ENCODE measurements around the gene SLC22A4.
A peak's percentile ranks its signal among the peaks of the same experiment; 100 is the strongest.

The SLC22A4 gene

DNA sequence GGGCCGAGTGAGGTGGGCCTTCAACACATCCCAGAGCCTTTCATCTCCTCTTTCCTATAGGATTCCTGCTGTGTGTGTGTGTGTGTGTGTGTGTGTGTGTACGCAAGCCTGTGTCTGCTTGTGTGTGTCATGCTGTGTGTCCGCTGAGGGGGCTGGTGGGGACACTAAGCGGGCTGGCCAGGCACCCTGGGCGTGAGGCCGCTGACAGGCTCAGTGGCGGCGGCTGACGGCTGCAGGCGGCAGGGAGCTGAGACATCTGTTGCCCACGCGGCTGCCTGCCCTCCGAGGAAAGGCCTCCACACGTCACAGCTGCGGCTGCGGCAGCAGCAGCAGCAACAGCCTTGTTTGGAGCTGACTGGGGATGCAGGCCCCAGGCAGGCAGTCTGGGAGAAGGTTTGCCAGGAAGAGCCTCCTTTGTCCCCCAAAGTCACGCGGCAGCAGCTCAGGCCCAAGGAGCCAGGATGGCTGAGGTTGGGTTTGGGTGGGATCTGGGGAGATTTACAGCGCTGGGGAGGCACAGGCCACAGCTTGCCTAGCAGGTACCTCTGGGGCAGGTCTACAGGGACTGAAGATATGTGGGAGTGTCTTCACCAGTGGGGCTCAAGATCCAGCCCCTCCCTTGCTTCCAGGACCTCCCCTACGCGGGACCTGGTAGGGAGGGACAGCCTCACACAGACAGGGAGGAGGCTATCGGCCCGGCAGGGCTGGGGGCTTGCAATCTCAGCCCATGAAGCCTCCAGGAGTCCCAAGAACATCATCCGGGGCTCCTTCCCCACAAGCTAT lies 34.9 kb upstream of the SLC22A4 start:
- ATAC-seq = no peak
- no peaks in the 10 kb centered on the region for H3K9me3 Mint-ChIP-seq
- H3K27me3 Mint-ChIP-seq = peaks cover 44% of the 10 kb centered on the region
- H3K4me1 Mint-ChIP-seq = peaks cover 67% of the 10 kb centered on the region
- no peak overlapping the region for H3K27ac Mint-ChIP-seq
- H3K4me3 Mint-ChIP-seq = no peak overlapping the region
- peak in 1 of 2 donors; percentile 6 for DNase-seq

DNA sequence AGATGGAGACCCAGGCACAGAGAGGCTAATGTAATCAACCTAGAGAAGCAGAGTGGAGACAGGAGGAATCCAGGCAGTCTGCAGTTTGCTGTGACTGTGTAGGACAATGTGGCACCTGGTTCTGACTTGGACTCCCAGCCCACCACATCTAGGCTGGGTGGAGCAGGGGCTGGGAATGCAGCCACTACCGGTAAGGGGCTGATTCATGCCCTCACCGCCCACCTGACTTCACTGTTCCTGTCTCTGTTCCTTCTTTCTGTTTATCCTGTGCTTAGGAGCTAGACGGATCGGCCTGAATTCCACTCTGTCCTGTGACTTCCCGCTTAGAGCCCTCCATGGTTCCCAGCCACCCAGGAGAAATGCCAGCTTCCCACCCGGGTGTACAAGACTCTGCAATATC lies 34.1 kb upstream of the SLC22A4 start:
- peaks cover 75% of the 10 kb centered on the region for H3K4me1 Mint-ChIP-seq
- H3K27me3 Mint-ChIP-seq = peaks cover 40% of the 10 kb centered on the region

DNA sequence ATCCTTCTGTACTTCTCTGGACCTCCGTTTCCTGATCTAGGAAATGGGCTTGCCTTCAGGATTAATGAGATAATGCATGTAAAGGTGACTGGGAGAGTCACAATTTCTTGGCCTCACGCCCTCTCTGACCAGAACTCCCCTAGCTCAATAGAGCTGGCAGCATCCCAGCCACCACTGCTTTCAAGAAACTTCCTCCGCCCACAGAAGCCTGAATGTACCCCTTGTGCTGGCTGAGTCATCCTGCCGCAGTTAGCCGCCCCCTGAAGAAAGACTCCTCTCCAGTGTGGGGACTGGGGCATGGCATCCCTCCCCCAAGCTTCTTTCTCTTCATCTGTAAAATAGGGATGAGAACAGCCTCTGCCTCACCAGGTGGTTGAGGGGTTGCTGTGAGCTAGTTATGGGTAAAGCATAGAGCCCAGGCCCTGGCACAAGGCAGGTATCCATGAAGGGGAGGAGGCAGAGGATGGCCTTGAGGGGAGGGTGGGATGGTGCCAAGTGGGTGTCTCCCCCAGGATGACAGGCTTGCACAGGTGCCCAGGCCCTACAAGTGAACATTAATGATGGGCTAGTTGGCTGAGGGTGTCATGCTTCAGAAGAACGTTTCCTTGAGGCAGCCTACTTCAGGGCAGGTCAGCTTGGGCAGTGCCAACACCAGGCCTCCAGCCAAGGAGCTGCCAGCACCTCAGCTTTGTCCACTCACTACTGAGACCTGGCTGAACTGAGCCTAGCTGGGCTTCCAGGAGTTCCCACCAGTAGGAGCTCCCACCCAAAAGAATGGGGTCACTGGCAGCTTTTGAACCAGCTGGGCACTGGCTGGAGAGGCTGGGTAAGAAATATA lies 33.3 kb upstream of the SLC22A4 start:
- ATAC-seq (peak; percentile 69), DNase-seq (peak; percentile 61 to 63)
- Mint-ChIP-seq H3K4me3 (peak overlapping the region; percentile 50 to 68), H3K9me3 (no peaks in the 10 kb centered on the region), H3K27ac (peak overlapping the region; percentile 49 to 64), H3K27me3 (peaks cover 32% of the 10 kb centered on the region), H3K4me1 (peaks cover 76% of the 10 kb centered on the region)

More for the DNA sequence above, 34.1 kb upstream of the SLC22A4 start:
- peak overlapping the region; percentile 50 to 68 for H3K4me3 Mint-ChIP-seq
- no peaks in the 10 kb centered on the region for H3K9me3 Mint-ChIP-seq
- ATAC-seq (no peak), DNase-seq (peak in 1 of 2 donors; percentile 10)
- peak overlapping the region; percentile 28 to 64 for H3K27ac Mint-ChIP-seq

DNA sequence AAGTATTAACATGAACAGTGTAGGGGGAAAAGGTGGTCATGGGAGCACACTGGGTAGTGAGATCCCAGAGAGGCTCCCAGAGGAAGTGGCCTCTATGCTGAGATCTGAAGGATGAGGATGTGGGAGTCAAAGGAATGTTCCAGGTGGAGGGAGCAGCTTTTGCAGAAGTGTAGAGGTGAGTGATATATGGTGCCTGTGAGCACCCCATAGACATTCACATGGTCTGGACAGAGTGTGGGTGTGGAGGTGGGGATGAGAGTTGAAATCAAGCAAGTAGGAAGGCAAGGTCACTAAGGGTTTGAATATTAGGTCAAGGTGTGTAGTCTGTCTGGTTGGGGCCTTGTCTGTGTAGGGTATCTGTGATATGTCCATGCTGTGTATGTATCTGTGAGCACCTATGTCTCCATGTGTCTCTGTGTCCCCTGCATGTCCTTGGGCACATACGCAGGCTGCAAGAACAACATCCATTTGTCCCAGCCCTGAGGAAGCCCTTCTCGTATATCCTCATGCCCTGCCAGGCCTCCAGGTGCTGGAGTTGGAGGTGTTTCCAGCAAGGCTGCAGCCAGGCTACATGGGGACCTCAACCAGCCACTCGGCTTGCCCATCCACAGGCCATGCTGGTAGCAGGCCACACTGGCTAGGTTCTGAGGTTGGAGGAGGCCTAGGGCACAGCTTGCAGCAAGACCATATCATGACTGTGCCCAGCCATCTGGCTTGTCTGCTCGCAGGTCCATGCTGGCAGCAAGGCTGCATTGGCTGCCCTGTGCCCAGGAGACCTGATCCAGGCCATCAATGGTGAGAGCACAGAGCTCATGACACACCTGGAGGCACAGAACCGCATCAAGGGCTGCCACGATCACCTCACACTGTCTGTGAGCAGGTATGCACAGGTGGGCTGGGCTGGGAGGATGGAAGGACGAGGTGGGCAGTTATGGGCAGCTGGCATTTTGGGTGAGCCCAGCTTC lies 32.0 kb upstream of the SLC22A4 start:
- Mint-ChIP-seq H3K27ac (no peak overlapping the region), H3K27me3 (peaks cover 19% of the 10 kb centered on the region), H3K9me3 (no peaks in the 10 kb centered on the region), H3K4me1 (peaks cover 74% of the 10 kb centered on the region), H3K4me3 (no peak overlapping the region)
- no peak for ATAC-seq
- peak in 1 of 2 donors; percentile 8 for DNase-seq

DNA sequence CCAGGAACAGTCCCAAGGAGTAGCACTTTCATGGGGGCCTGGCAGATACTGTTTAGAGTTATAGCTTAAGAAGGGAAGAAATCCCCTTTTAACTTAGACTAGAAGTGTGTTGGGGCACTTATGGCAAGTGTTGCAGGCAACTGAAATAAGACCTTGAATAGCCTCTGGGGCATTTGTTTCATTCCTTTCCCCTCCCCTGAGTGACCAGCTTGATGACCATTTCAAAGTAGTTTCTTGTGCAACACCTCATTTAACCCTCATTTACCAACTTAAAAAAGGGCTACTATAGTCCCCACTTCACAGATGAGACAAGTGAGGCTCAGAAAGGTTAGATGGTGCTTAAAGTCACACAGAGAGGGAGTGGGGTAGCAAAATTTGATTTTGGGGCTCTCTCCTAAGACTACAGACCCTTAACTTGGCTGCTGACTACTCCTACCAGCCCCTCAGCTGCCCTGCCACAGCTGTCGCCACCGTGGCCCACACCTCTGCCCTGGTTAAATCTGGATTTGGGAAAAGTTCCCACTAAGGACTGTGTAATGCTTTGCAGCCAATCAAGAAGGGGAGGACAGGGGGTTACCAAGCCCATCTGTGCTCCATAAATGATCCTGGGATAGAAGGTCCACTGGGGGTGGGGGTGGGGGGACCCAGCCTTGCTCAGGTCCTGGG lies 31.2 kb upstream of the SLC22A4 start:
- peaks cover 79% of the 10 kb centered on the region for H3K4me1 Mint-ChIP-seq
- H3K27ac Mint-ChIP-seq = no peak overlapping the region
- ATAC-seq = no peak
- no peaks in the 10 kb centered on the region for H3K9me3 Mint-ChIP-seq
- peak in 1 of 2 donors; percentile 2 for DNase-seq
- no peak overlapping the region for H3K4me3 Mint-ChIP-seq
- peaks cover 11% of the 10 kb centered on the region for H3K27me3 Mint-ChIP-seq

DNA sequence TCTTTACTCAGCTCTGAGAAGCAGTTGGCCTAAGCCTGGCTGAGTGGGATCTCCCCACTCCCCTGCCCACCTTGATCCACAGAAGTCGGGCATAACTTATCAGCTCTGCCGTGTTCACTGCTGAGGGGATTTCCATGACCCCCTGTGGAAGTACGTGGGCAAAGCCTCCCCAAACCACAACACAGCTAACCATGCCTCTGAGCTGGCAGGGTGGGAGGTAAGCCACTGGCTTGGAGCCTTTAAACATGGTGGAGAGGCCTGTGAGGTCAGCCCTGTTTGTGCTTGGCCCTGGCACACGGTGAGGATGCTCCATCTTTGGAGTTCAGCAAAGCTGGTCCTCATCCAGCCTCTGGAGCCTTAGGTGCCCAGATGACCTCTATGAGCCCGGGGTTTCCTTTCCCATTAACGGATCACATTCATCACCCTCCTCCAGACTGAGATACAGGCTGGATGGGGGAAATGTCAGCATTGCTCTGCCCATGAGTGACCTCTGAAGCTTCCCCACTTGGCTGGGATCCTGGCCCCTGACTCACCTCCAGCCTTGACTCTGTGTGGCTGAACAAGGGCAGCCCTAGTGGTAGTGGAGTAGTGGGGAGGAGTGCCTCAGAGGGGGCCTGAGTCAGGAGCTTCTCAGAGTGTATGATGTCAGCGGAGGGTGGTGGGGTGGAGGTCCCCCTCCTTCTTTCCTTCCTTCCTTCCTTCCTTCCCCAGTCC lies 30.5 kb upstream of the SLC22A4 start:
- no peak overlapping the region for H3K27ac Mint-ChIP-seq
- peaks cover 4% of the 10 kb centered on the region for H3K27me3 Mint-ChIP-seq
- no peak overlapping the region for H3K4me3 Mint-ChIP-seq
- DNase-seq (peak in 1 of 2 donors; percentile 46), ATAC-seq (peak; percentile 61)
- H3K9me3 Mint-ChIP-seq = no peaks in the 10 kb centered on the region
- peaks cover 79% of the 10 kb centered on the region for H3K4me1 Mint-ChIP-seq

DNA sequence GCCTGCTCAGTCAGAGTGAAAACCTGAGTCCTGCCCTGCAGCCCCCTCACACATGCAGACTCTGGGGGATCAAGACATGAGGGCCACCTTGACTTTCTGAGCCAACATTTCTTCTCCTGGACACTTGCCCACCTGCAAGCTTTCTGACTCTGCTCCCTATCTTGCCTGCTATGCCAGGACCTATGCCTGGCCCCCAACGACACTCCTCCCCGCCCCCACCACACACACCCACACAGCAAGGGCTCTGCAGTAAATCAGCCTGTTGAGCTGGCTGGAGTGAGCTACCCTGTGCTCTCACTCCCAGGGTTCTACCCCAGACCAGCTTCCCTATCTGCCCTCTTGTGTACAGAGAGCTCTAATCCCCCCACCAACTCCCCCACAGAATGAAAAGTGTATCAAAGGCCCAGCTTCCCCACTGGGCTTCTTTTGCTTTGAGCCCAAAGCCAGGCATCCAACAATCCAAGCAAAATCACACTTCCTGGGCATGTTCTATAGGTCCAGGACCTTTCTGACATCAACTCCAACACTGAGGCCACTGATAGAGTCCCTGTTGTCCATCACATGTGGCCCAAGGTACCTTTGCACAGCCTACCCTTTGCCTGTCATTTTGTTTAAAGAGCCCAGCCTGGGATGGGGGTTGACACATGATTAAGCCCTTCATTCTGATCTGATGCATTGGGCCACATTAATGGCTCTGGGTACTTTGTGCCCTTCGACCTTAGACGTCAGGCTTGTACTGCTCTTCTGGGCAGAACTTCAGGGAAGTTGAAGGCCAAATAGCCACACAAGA lies 29.5 kb upstream of the SLC22A4 start:
- Mint-ChIP-seq H3K27me3 (no peaks in the 10 kb centered on the region), H3K4me1 (peaks cover 69% of the 10 kb centered on the region), H3K4me3 (no peak overlapping the region), H3K27ac (no peak overlapping the region), H3K9me3 (no peaks in the 10 kb centered on the region)
- DNase-seq = peak in 1 of 2 donors; percentile 4
- no peak for ATAC-seq

DNA sequence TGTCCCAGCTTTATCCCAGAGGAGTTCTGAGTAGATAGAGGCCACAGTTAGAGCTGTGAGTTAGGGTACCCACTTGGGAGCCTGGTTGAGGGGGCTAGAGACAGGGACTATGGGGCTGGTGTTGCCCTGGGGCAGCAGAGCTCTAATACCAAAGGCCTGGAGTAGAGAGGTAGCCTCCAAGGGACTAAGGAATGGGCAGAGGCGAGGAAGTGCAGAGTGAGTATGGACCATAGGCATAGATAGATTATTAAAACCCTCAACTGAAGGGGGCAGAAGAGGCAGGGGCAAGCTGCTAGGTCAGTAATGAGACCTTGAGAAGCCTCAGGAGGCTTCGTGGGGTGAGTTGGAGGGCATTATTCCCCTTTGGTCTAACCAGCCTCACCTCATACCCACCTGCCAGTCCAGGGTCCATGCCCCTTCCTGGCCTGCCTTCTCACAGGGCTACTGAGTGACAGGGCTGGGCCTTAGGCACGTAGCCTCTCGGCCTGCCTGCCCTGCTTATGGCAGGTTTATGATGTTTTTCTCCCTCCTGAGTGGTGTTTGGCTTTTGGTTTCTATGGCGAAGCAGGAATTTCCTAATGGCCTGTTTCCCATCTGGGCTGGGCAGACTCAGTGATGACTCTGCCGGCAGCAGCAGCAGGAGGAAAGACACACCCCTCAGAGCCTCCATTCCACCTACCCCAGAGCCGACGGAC lies 28.7 kb upstream of the SLC22A4 start:
- DNase-seq = peak in 1 of 2 donors; percentile 5
- no peak for ATAC-seq
- Mint-ChIP-seq H3K27ac (no peak overlapping the region), H3K4me1 (peaks cover 62% of the 10 kb centered on the region), H3K4me3 (no peak overlapping the region), H3K27me3 (no peaks in the 10 kb centered on the region), H3K9me3 (no peaks in the 10 kb centered on the region)

DNA sequence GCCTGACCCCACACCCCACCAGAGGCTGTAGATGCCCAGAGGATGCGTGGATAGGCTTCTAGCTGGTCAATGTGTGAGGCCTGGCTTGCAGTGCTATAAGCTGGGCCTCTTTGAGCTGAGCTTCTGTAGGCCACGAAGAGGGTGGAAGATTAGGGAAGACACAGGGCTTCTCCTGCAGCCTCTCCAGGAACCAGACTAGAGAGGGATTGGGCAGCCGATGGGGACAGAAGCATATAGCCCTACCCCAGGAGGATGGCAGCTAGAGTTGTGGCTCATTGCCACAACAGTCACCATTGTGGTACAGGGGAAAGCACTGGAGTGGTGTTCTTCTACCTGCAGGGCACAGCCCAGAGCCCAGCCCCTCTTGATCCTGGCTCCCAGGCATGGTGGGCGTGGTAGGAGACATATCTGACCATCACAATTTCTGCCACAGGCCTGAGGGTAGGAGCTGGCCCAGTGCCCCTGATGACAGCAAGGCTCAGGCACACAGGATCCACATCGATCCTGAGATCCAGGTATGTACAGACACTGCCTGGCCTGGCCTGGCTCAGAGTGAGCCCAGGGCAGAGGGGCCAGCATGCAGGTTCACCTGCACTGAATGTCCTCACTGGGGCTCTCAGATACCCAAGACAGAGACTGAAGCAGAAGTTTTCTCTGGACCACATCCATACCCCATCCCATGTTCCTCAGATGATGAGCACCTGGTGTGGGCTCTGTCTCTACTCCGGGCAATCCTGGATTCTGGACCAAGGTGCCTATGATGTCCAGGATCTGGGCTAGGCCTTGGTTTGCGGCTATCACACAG lies 28.0 kb upstream of the SLC22A4 start:
- H3K27ac Mint-ChIP-seq = no peak overlapping the region
- peaks cover 61% of the 10 kb centered on the region for H3K4me1 Mint-ChIP-seq
- no peak for ATAC-seq
- peak in 1 of 2 donors; percentile 4 for DNase-seq
- H3K4me3 Mint-ChIP-seq = no peak overlapping the region
- H3K27me3 Mint-ChIP-seq = no peaks in the 10 kb centered on the region
- H3K9me3 Mint-ChIP-seq = no peaks in the 10 kb centered on the region

DNA sequence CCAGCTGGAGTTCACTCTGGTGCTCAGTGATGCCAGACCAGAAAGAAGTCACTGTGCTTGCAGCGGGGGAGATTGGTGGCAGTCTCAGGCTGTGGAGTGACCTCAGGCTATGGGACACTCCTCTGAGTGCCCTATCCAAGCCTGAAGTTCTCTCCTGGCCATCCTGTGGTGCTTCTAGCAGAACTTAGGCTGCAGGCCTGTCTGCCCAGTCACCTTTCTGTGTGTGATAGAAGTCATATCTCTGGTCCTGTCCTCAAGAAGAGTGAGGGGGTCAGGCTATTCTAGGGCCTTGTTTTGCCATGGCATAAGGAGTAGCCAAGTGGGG lies 27.4 kb upstream of the SLC22A4 start:
- Mint-ChIP-seq H3K4me1 (peaks cover 60% of the 10 kb centered on the region), H3K27ac (no peak overlapping the region), H3K27me3 (no peaks in the 10 kb centered on the region), H3K4me3 (no peak overlapping the region), H3K9me3 (no peaks in the 10 kb centered on the region)
- DNase-seq = peak in 1 of 2 donors; percentile 4
- ATAC-seq = no peak

DNA sequence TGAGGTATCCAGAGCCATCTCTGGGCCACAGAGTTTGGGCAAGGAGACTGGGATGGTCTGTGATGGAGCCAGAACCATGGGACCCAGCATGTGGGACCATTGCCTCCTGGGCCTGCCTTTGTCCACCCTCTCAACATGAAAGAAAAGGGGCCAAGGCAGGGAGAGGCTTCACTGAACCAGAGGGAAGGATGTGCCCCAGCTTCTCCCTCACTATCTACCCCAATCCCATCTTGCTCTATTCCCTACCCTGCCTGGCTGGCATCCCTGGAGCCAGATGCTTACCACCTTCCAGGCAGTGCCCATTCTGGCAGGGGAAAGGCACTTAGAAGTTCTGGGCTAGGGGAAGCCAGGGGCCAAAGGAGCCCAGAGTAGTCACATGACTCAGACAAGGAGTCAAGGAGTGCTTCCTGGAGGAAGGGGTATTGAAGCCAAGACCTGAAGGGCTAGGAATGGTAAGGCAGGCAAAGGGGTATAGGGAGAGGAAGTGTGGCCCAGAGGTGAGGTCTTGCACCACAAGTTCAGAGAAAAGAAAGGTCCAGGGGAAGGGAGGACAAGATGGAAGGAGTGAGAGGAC lies 26.9 kb upstream of the SLC22A4 start:
- Mint-ChIP-seq H3K27me3 (no peaks in the 10 kb centered on the region), H3K9me3 (no peaks in the 10 kb centered on the region), H3K4me1 (peaks cover 58% of the 10 kb centered on the region), H3K4me3 (peak overlapping the region in 1 of 2 donors; percentile 25), H3K27ac (peak overlapping the region in 1 of 2 donors; percentile 90)
- peak in 1 of 2 donors; percentile 4 for DNase-seq
- ATAC-seq = no peak

Measured in stimulated activated naive CD8-positive, alpha-beta T cell treated with anti-CD3 and anti-CD28 coated beads, Interleukin-15, amount 100 ng/mL, for 72 hours (primary cell).